ENCODE data around the gene MRPL39. TPM values are rescaled to one million over a fixed set of nuclear protein-coding genes. Genes with fewer than 3 reads are reported as not detected.
A peak's percentile ranks its signal among the peaks of the same experiment; 100 is the strongest.

Gene MRPL39
- total and polyA plus RNA-seq, 2 donors (not counting 1 experiment from before 2014, with no cell fraction given), result 10.1 to 19.7 TPM

DNA sequence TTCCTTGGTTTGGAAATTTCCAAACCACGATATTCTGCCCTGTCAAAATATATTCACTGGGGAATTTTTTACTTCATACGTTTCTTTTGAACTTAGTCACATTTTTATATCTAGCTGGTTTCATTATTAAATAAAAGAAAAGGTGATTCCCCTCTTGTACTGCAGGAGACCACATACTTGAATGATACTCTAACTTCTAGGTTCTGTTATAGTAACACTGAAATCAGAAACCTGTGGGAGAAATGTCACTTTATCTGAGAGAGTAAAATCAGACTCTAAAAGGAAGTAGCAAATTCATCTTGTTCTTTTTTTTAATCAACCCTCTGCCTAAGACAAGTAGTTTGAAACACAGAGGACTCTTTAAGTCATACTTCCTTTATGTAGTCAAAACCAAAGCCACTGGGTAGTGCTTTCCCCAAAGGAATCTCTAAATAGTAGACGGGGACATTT is 34.4 kb downstream of the MRPL39 start:
- intact Hi-C loops (cut with micrococcal nuclease), result loop anchor here (1.0 kb wide), 3 partner anchors 12 to 116 kb away; partner anchors contain the start of gene MRPL39
- H3K4me2 ChIP-seq (replicated peaks; ENCODE audit: low read depth, low read length, poor library complexity, severe bottlenecking), result peak overlapping the region; percentile 68
- peaks cover 74% of the 10 kb centered on the region for H3K4me1 Mint-ChIP-seq

DNA sequence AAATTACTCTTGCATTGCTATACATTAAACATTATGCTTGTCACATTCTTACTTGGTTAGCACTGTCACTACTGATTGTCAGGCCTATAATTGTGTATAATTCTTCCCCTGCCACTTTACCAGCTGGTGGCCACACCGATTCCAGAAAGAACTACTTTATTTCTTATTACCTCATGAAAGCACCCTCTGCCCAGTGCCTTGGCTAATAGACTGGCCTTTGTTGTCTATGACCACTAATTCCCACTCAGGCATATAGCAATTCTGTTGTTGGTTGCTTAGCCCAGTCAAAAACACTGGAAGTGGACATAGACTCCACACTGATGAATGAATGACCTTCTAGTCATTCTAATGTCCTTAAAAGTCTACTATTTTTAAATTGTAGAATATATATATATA is 35.6 kb downstream of the MRPL39 start:
- H3K9me3 Mint-ChIP-seq (ENCODE audit: insufficient read depth), result no peaks in the 10 kb centered on the region
- Histone ChIP-seq H3K9ac (ENCODE audit: low read length) (no peak overlapping the region), H3K79me2 (ENCODE audit: control insufficient read depth, insufficient read depth, low read length) (peaks cover 10% of the 10 kb centered on the region), H3K27ac (ENCODE audit: low read length in 2 of 2) (peak overlapping the region in 1 of 2 donors; percentile 58), H3K27me3 (replicated peaks in 1 of 4; ENCODE audit: control extremely low read depth in 1 of 4, control insufficient read depth in 3 of 4, insufficient read depth in 4 of 4, low read length in 3 of 4) (no peaks in the 10 kb centered on the region), H3K9me3 (ENCODE audit: control extremely low read depth in 1 of 3, control insufficient read depth in 2 of 3, insufficient read depth in 1 of 3, low read length in 2 of 3) (no peaks in the 10 kb centered on the region), H3K4me3 (ENCODE audit: control extremely low read depth in 1 of 5, extremely low read depth in 1 of 5, insufficient read depth in 1 of 5, low read depth in 2 of 5, low read length in 4 of 5) (no peak overlapping the region), H2AFZ (ENCODE audit: insufficient read depth, low read depth, low read length, poor library complexity, severe bottlenecking) (no peak overlapping the region), H3K4me2 (replicated peaks; ENCODE audit: low read depth, low read length, poor library complexity, severe bottlenecking) (no peak overlapping the region), H3K4me1 (ENCODE audit: control insufficient read depth in 2 of 2, insufficient read depth in 2 of 2, low read length in 2 of 2) (peaks cover 43 to 45% of the 10 kb centered on the region in 2 donors), H4K20me1 (ENCODE audit: control insufficient read depth, insufficient read depth, low read length, poor library complexity, severe bottlenecking) (no peaks in the 10 kb centered on the region), H3K36me3 (replicated peaks in 1 of 2; ENCODE audit: control extremely low read depth in 1 of 2, control insufficient read depth in 1 of 2, extremely low read depth in 1 of 2, insufficient read depth in 2 of 2, low read length in 1 of 2) (no peaks in the 10 kb centered on the region)
- 83% methylated on average over 1 of the region's 1 CpG for WGBS (ENCODE audit: insufficient coverage)
- ATAC-seq (ENCODE audit: low read depth), result no peak
- ChIA-PET POLR2A (no interaction called here), CTCF (interaction anchor here (2.3 kb wide), 1 partner anchor 151 kb away, joined by 8 read pairs; no protein-coding TSS in a partner anchor)
- peak overlapping the region; percentile 85 for H3K27ac Mint-ChIP-seq
- peak overlapping the region; percentile 67 for H3K4me3 Mint-ChIP-seq
- H3K27me3 Mint-ChIP-seq, result no peaks in the 10 kb centered on the region
- no peak for DNase-seq
- peaks cover 78% of the 10 kb centered on the region for H3K4me1 Mint-ChIP-seq
- TF ChIP-seq EZH2 (IDR thresholded peaks at IDR 0.05; ENCODE audit: borderline replicate concordance, insufficient read depth, low read depth, low read length, poor library complexity, severe bottlenecking), result no peak
- TF ChIP-seq, protein P1, sequence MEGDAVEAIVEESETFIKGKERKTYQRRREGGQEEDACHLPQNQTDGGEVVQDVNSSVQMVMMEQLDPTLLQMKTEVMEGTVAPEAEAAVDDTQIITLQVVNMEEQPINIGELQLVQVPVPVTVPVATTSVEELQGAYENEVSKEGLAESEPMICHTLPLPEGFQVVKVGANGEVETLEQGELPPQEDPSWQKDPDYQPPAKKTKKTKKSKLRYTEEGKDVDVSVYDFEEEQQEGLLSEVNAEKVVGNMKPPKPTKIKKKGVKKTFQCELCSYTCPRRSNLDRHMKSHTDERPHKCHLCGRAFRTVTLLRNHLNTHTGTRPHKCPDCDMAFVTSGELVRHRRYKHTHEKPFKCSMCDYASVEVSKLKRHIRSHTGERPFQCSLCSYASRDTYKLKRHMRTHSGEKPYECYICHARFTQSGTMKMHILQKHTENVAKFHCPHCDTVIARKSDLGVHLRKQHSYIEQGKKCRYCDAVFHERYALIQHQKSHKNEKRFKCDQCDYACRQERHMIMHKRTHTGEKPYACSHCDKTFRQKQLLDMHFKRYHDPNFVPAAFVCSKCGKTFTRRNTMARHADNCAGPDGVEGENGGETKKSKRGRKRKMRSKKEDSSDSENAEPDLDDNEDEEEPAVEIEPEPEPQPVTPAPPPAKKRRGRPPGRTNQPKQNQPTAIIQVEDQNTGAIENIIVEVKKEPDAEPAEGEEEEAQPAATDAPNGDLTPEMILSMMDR (IDR thresholded peaks at IDR 0.05), result no peak
- intact Hi-C loops (cut with micrococcal nuclease), result no loop called here

More for the DNA sequence above, 34.4 kb downstream of the MRPL39 start:
- peak overlapping the region; percentile 1 to 44 (median 25) for H3K4me3 ChIP-seq (ENCODE audit: control extremely low read depth in 1 of 5, extremely low read depth in 1 of 5, insufficient read depth in 1 of 5, low read depth in 2 of 5, low read length in 4 of 5)
- peak overlapping the region; percentile 55 for H3K9ac ChIP-seq (ENCODE audit: low read length)
- H3K9me3 Mint-ChIP-seq (ENCODE audit: insufficient read depth), result no peaks in the 10 kb centered on the region
- CTCF ChIA-PET, result interaction anchor here (1.0 to 2.3 kb wide), 5 partner anchors 10 to 152 kb away, joined by 3 to 12 read pairs (median 4); no protein-coding TSS in a partner anchor
- H3K27ac ChIP-seq (ENCODE audit: low read length in 2 of 2), result peak overlapping the region; percentile 73 to 87
- H3K27me3 ChIP-seq (replicated peaks in 1 of 4; ENCODE audit: control extremely low read depth in 1 of 4, control insufficient read depth in 3 of 4, insufficient read depth in 4 of 4, low read length in 3 of 4), result no peaks in the 10 kb centered on the region
- POLR2A ChIA-PET, result interaction anchor here (0.6 kb wide), 1 partner anchor 164 kb away, joined by 4 read pairs; no protein-coding TSS in a partner anchor
- ATAC-seq (ENCODE audit: low read depth), result peak; percentile 53
- DNase-seq, result peak; percentile 69
- H3K4me1 ChIP-seq (ENCODE audit: control insufficient read depth in 2 of 2, insufficient read depth in 2 of 2, low read length in 2 of 2), result peaks cover 34 to 35% of the 10 kb centered on the region in 2 donors
- no peaks in the 10 kb centered on the region for H4K20me1 ChIP-seq (ENCODE audit: control insufficient read depth, insufficient read depth, low read length, poor library complexity, severe bottlenecking)
- peak overlapping the region; percentile 85 for H3K27ac Mint-ChIP-seq
- H3K27me3 Mint-ChIP-seq, result no peaks in the 10 kb centered on the region
- H3K9me3 ChIP-seq (ENCODE audit: control extremely low read depth in 1 of 3, control insufficient read depth in 2 of 3, insufficient read depth in 1 of 3, low read length in 2 of 3), result no peaks in the 10 kb centered on the region
- peaks cover 11% of the 10 kb centered on the region for H3K79me2 ChIP-seq (ENCODE audit: control insufficient read depth, insufficient read depth, low read length)
- H2AFZ ChIP-seq (ENCODE audit: insufficient read depth, low read depth, low read length, poor library complexity, severe bottlenecking), result peak overlapping the region; percentile 32
- H3K4me3 Mint-ChIP-seq, result peak overlapping the region; percentile 66
- no peak for TF ChIP-seq EZH2 (IDR thresholded peaks at IDR 0.05; ENCODE audit: borderline replicate concordance, insufficient read depth, low read depth, low read length, poor library complexity, severe bottlenecking)
- TF ChIP-seq, protein P1 (IDR thresholded peaks at IDR 0.05), result no peak
- no peaks in the 10 kb centered on the region for H3K36me3 ChIP-seq (replicated peaks in 1 of 2; ENCODE audit: control extremely low read depth in 1 of 2, control insufficient read depth in 1 of 2, extremely low read depth in 1 of 2, insufficient read depth in 2 of 2, low read length in 1 of 2)
- WGBS (ENCODE audit: insufficient coverage), result no CpG with 5 or more reads among the region's 3 CpGs

Measured in B cell (primary cell).